HG03558 (cell line): Measurements from ENCODE around the gene ANKRD11.

Experiments used
- ATAC-seq: cut with Tn5 transposase; IDR thresholded peaks from one replicate; pipeline ENCODE4 v1.9.1; 2021; ENCODE audit warnings: moderate number of reproducible peaks; ENCODE audit not compliant: unreplicated experiment; ENCODE audit errors: extremely low read depth

The ANKRD11 gene

DNA sequence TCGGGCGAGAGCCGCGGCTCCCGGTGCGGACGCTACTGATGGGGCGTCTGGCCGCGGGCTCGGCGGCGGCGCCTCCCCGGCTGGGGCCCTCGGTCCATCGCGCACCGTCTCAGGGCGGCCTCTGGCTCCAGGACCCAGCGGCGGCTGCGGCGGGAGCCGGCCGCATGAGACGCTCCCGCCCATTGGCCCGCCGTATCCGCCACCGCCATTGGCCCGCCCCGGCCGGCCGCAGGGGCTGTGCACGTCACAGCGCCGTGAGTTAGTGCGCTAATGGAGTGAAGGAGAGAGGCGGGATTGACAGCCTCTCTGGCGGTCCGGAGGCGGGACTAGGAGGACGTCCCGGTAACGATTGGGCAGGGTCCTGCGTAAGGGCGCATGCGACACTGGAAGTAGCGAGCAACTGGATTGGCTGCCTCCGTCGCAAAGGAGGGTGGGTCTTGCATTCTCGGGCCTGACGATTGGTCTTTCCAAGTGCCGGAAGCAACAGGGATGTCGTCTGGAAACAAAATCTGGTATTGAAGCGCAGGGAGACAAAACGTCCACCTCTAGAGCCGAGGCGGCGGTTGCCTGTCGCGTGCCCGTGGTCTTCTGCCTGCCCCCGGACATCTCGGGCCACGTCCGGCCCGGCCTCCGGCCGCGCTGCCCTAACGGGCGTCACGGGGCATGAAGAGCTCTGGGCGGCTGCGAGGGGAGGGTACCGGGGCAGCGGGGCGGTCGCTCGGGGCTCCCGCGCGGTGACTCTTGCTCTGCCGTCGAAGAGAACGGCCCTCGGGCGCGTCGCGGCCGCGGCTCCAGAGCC lies at the start of gene ANKRD11:
TSS of gene ANKRD11 (minus strand) at position 123 of the 799 bp plus-strand sequence. CDS start 173,542 bp downstream, outside the sequence.
- ATAC-seq, result peak; percentile 81

DNA sequence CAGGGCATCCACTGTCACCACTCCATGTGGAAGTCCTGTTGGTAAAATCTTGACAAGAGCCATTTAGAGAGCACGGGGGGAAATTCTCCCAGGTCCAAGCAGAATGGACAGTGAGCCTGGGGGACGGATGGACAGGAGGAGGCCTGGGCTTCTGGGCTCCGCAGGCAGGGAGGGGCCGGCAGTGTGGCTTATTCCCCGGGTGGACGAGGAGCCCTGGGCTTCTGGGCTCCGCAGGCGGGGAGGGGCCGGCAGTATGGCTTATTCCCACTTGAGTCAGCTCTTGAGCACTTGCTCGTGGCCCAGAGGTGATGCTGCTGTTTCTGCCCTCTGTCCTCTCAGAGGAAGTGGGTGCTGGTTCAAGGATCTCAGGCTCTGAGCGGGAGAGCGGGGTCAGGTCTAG lies 47.9 kb upstream of the ANKRD11 start:
- ATAC-seq, result no peak

DNA sequence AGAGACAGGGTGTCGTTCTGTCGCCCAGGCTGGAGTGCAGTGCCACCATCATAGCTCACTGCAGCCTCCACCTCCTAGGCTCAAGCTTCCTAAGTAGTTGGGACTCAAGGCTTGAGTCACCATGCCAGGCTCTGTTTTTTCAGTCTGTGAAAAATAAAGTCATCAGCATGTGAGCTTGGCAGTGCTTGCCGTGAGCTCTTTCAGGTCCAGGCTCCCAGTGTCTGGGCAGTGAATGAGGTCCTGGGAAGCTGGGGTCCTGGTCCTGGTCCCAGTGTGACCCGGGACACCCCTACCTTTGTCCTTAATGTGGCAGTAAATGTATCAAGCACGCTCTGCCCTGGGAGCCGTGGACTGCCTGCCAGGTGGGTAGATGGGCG lies 47.2 kb upstream of the ANKRD11 start:
- no peak for ATAC-seq

DNA sequence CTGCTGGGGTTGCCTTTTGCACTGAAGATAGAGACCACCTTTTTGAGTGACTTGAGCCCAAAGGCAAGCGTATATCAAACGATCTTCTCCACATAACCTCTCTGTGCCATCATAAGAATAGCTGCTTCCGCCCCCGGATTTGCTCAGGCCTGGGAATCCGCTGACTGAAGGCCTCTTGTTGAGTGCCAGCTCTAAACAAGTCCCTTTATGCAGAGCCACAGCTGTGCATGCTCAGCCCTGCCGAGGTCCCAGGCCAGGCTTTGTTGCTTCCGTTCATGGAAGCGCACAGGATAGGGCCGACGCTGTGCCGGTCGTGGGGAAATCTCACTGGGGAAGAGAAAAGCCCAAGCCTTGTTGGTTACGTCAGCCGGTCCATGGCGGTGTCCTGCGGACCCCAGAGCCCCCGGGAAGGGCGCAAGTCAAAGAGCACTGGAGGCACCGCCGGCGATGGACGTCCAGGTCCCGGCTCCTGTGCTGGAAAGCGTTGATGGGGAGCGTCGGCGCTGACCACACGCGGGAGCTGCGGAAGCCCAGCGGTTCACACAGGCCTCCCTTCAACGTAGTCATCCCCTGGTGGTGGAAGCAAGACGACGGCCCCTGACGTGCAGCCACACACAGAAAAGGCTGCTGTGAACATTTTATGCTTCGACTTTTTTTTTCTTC lies 46.7 kb upstream of the ANKRD11 start:
- no peak for ATAC-seq

DNA sequence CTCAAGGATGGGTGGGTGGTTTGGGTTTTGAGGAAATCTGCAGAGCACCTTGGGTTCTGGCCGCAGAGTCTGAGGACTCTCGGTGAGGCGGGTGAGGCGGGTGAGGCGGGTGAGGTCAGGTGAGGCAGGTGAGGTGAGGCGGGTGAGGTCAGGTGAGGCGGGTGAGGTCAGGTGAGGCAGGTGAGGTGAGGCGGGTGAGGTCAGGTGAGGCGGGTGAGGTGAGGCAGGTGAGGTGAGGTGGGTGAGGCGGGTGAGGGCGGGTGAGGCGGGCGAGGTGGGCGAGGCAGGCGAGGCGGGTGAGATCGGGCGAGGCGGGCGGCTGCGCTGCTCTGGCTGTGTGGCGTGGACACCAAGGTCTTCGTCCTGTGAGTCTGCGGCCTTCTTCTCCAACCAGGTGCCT lies 46.0 kb upstream of the ANKRD11 start:
- no peak for ATAC-seq

DNA sequence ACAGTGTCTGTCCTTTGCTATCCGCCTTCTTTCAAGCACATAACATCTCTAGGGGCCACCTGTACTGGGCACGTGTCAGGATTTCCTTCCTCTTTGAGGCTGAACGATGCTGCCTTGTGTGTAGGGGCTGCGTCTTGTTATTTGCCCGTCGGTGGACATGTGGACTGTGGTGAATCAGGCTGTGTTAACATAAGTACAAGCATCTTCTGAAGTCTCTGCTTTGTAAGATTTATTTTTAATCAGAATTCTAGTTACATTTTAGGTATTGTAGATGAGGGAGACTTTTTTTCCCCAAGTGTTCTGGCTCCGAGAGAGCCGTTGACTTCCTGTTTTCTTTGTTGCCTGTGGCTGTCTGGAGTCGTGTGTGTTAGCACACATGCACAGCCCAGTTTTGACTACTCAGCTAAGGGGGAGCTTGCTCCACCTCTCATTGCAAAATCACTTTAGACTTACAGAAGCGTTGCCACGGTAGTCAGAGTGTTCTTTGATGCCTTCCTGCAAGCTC lies 43.9 kb upstream of the ANKRD11 start:
- no peak for ATAC-seq

DNA sequence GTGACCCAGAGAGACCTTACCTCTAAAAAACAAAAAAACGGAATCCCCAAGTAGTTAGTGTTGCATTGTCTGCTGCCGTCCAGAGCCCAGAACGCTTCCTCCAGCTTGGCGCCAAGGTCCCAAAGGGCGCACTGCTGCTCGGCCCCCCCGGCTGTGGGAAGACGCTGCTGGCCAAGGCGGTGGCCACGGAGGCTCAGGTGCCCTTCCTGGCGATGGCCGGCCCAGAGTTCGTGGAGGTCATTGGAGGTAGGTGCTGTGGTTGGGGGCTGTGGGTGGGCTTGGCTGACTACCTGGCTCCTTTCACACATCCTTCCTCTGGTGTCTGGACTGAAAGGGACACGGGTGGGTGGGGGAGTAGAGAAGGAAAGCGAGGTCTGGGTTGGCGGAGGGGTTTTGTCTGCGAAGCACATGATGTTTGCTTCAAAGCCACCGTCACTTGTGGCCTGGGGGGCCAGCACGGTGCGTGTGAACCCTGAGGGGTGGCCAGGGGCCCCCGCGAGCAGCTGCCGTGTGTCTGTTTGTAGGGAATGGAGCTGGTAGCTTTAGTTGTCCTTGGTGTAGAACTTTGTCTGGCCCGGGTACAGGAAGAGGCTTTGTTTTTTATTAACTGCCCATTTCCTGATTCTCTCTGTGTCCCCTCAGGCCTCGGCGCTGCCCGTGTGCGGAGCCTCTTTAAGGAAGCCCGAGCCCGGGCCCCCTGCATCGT lies 41.6 kb upstream of the ANKRD11 start:
- no peak for ATAC-seq

DNA sequence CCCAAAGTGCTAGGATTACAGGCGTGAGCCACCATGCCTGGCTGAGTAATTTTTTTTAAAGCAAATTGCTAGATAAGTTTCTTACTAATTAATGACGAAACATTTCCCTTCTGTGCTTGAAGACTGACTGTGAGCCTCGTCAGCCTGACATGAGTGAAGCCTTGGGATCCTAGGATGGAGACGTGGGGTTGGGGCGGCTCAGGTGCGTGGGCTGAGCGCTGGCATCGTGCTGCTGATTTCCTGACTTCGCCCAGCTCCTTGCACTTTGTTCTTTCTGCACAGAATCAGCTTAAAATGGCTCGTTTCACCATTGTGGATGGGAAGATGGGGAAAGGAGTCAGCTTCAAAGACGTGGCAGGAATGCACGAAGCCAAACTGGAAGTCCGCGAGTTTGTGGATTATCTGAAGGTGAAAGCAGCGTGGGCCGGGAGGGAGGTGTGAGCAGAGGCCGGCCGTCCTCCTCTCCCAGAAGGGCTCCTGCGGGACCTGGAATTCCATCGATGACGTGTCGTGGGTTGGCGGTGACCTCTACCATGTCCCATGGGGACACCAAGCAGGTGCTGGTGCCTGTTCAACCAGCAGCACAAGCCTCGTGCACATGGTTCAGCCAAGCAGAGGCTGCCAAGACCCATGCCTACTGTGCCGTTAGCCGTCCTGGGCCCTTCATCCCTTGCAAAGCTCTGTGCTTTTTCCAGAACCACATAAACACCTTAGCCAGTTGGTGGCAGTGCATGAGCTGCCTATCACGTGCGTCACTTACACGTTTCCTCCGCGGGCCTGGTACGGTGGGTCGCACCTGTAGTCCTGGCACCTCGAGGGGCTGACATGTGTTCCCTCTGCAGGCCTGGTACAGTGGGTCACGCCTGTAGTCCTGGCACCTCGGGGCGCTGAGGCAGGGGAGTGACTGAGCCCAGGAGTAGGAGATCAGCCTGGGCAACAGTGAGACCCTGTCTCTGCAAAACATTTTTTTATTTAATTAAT lies 40.3 kb upstream of the ANKRD11 start:
- no peak for ATAC-seq

DNA sequence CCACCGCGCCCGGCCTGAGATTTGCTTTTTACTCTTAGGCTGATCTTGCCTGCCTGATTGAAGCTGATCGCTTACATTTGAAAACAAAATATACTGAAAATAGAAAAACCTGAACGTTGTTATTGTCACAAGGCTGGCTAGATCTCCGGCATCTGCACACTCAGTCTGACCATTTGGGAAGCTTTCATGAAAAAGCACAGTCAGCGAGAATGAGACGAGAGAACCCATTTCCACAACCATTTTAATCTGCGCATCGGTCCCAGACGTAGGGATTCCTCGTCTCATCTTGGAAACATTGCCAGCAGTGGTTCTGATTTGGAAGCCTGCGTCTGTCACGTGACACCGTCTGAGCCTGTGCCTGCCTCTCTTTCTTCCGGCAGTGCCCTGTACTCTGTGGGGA lies 38.7 kb upstream of the ANKRD11 start:
- no peak for ATAC-seq

DNA sequence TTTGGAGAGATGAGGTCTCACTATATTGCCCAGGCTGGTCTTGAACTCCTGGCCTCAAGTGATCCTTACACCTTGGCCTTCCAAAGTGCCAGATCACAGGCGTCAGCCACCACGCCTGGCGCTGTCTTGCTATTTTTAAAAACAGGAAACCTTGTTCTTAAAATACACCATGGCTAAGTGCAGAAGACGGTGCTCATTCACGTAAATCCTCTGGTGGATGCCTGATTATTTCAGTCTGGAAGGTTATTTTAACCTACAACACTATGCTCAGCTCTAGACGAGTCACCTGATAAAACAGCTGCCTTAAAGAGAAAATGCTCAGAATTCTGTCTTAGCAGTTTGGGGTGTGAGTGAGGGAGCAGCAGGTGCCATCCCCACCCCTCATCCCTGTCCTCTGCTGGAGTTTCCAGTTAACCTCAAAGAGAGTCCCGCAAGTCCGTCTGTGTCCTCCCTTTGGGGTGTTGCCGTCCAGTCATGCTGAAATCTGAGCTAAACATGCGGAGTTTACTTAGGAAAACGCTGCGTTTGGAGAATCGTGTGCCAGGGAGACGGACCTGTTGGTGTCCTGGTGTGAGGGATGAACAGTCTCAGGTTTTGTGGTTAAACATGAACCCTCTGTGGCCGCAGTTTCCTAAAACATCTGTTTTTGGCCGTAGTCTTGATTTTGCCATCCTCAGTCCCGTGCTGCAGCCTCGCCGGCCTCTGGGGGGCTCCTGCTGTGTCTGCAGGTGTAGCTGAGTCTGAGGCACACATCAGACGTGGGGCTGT lies 35.0 kb upstream of the ANKRD11 start:
- ATAC-seq, result no peak

DNA sequence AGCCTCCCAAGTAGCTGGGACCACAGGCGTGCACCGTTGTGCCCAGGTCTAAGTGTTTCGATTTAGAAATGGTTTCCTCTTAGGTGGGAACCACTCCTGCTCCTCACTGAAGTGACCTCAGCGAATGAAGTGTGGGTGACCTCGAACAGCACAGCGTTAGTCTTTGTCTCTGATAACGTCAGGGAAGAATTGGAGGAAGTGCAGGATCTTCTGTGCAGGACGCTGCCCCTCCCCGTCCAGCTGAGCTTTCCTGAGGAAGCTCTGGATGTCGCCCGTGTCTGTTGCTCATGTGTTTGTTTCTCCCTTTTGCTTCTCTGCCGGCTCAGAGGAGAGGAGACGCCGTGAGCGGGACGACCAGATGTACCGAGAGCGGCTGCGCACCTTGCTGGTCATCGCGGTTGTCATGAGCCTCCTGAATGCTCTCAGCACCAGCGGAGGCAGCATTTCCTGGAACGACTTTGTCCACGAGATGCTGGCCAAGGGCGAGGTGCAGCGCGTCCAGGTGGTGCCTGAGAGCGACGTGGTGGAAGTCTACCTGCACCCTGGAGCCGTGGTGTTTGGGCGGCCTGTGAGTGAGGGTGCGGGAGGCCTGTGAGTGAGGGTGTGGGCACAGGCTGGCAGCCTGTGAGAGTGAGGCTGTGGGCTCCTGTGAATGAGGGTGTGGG lies 33.5 kb upstream of the ANKRD11 start:
- ATAC-seq, result no peak

DNA sequence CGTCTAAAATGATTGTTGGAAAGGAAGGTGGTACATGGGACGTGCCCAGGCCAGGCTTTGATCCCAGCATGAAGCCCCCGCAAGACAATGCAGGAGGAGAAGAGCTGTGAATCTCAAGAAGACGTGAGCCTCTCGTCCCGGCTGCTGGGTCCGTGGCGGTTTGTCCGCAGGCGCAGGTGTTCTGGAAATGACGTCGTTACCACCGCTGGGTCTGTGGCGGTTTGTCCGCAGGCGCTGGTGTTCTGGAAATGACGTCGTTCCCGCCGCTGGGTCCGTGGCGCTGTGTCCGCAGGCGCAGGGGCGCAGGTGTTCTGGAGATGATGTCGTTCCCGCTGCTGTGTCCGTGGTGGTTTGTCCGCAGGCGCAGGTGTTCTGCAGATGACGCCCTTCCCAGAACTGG lies 31.9 kb upstream of the ANKRD11 start:
- no peak for ATAC-seq

DNA sequence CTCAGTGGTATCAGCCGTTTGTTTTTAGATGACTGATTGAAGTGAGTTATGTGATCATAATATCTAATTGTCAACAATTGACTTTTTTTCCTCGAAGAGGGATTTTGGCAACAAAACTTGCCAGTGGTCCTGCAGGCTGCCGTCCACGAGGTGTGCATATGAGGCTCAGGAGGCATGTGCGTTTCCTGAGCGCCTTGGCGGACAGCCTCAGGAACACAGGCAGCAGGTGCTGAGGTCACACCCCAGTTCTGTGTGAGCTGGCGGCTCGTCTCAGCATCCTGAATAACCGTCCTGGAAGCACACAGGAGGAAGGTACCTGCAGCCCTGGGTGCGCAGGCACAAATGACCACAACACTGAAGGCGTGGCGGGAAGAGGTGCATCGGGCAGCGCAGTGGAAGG lies 29.5 kb upstream of the ANKRD11 start:
- no peak for ATAC-seq

DNA sequence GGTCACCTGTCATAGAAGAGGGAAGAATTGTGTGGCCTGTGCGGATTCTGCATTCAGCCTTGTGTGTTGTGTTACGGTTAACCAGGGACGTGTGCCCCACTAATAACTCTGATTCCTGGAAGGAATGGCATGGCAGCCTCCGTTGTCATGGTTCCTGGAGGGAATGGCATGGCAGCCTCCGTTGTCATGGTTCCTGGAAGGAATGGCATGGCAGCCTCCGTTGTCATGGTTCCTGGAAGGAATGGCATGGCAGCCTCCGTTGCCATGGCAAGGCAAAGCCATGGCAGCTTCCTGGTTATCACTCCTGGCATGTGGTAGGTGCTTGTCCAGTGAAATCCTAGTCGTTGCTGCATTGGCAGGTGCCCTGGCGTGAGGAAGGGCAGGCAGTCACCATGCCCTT lies 26.8 kb upstream of the ANKRD11 start:
- no peak for ATAC-seq

DNA sequence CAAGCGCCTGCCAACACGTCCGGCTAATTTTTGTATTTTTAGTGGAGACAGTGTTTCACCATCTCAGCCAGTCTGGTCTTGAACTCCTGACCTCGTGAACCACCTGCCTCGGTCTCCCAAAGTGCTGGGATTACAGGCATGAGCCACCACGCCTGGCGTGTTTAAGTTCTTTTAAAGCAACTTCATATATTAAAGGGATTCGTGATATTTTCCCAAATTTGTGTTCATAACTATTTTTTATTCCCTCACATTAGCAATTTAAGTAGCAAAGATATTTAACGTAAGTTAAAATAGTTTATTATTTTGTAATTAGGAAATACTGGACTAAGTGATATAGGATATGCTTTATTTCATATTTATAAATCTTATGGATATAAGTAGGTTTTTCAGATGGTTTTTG lies 22.1 kb upstream of the ANKRD11 start:
- ATAC-seq, result no peak

DNA sequence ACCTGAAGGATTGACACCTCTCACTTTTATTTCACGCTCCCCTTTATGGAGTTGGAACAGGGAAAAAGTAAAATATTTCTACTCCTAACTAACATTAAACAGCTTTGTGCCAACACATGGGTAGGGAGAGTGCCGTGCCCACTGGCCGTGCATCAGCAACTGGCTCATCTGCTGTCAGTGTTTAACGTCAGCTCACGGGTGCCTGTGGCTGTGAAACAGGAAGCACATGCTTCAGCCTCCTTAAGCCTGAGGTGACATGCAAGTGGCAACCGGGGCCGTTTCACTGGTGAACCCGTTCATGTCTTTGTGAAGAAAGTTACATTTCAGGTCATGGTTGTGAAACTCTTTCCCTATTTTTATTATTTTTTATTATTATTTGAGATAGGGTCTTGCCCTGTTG lies 21.0 kb upstream of the ANKRD11 start:
- no peak for ATAC-seq

DNA sequence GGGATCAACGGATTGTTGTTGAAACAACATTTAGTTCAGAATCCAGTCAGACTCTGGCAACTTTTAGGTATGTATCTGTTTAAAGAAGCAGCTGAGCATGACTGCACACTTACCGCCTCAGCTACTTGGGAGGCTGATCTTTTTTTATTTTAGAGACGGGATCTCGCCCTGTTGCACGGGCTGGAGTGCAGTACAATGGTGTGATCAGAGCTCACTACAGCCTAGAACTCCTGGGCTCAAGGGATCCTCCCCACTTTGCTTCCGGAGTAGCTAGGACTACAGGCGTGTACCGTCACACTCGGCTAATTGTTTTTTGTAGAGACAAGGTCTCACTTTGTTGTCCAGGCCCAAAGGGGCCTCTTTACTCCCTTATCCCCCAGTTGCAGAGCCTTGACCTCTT lies 20.2 kb upstream of the ANKRD11 start:
- ATAC-seq, result no peak

DNA sequence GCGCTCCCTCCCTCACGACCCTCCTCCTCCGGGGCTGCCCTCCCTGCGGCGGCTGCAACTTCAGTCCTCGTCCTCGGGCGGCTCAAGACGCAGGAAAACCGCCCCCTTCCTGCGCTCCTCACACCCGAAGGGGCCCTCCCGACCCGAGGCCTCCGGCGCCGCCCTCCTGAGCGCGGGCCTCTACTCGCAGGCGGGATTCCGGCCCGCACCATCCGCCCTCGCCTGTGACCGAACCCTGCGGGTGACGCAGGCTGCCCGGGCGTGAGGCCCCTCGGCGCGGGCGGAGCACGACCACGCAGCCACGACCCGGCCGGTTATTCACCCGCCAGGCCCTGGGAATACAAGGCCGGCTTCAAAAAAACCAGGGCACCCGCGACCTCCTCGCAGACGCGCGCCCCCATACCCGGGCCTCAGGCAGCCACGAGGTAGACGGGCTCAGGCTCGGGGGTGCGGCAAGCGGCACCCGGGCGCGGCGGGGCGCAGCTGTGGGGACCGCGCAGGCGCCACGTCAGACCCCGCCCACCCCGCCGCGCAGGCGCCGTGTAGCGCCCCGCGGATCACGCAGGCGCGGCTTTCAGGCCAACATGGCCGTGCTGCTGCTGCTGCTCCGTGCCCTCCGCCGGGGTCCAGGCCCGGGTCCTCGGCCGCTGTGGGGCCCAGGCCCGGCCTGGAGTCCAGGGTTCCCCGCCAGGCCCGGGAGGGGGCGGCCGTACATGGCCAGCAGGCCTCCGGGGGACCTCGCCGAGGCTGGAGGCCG lies 17.7 kb upstream of the ANKRD11 start, which contains the start of gene SPG7:
TSS of gene SPG7 (plus strand) at position 570 of the 757 bp plus-strand sequence. CDS start at position 585, 15 bp downstream.
- peak; percentile 37 for ATAC-seq
